Neuronal stem cell (in vitro differentiated cells): Measurements from ENCODE around the gene CROCC2.

Experiments used
- DNase-seq: peaks from one replicate; pipeline ENCODE4 v3.0.0-alpha.2; 2013; ENCODE audit warnings: low spot score
- H2AFZ ChIP-seq: one replicate; pipeline ENCODE4 v1.6.1; 2013; ENCODE audit warnings: mild to moderate bottlenecking, low read length, inconsistent platforms
- H2AK5ac ChIP-seq: 2 replicates; pipeline ENCODE4 v1.6.1; 2013; ENCODE audit warnings: low read depth, mild to moderate bottlenecking, inconsistent platforms, low read length, moderate library complexity, mixed read lengths
- H2BK120ac ChIP-seq: 2 replicates; pipeline ENCODE4 v1.6.1; 2013; ENCODE audit warnings: low read depth, mild to moderate bottlenecking, inconsistent platforms, low read length, moderate library complexity, mixed read lengths
- H2BK12ac ChIP-seq: one replicate; pipeline ENCODE4 v1.6.1; 2013; ENCODE audit warnings: low read length, inconsistent platforms
- H2BK15ac ChIP-seq: 2 replicates; pipeline ENCODE4 v1.6.1; 2013; ENCODE audit warnings: mild to moderate bottlenecking, low read length, inconsistent platforms, mixed read lengths
- H2BK5ac ChIP-seq: one replicate; pipeline ENCODE4 v1.6.1; 2013; ENCODE audit warnings: inconsistent platforms, mild to moderate bottlenecking, low read length, moderate library complexity
- H3K14ac ChIP-seq: one replicate; pipeline ENCODE4 v1.6.1; 2013; ENCODE audit warnings: low read length, inconsistent platforms
- H3K18ac ChIP-seq: 2 replicates; pipeline ENCODE4 v1.6.1; 2013; ENCODE audit warnings: low read length, inconsistent platforms
- H3K23ac ChIP-seq: 2 replicates; pipeline ENCODE4 v1.6.1; 2013; ENCODE audit warnings: low read depth, mild to moderate bottlenecking, mixed read lengths, low read length, inconsistent platforms; ENCODE audit not compliant: poor library complexity
- H3K27ac ChIP-seq: replicated peaks from 3 replicates; pipeline ENCODE4 v1.5.1; 2013; ENCODE audit warnings: low read length, inconsistent platforms
- H3K27me3 ChIP-seq, 3 experiments: 2 replicates each; pipeline ENCODE4 v1.6.1; 2013; ENCODE audit warnings: low read length in 3 of 3, mild to moderate bottlenecking in 2 of 3, inconsistent platforms in 1 of 3, low read depth in 1 of 3, mixed read lengths in 1 of 3, moderate library complexity in 1 of 3; ENCODE audit not compliant: control insufficient read depth in 3 of 3, insufficient read depth in 3 of 3
- H3K36me3 ChIP-seq, 2 donors: replicated peaks in 1 of 2; 2 replicates each; pipeline ENCODE4 v1.6.1; 2013; ENCODE audit warnings: low read length in 2 of 2; ENCODE audit not compliant: control insufficient read depth in 2 of 2, insufficient read depth in 2 of 2
- H3K4ac ChIP-seq: 2 replicates; pipeline ENCODE4 v1.6.1; 2013; ENCODE audit warnings: inconsistent platforms, mild to moderate bottlenecking, low read length, moderate library complexity
- H3K4me1 ChIP-seq, 2 donors: 1 replicate in 1 of 2; 2 replicates in 1 of 2; pipeline ENCODE4 v1.6.1; 2013; ENCODE audit warnings: low read length in 2 of 2, low read depth in 1 of 2; ENCODE audit not compliant: control insufficient read depth in 2 of 2, insufficient read depth in 1 of 2
- H3K4me2 ChIP-seq: one replicate; pipeline ENCODE4 v1.6.1; 2013; ENCODE audit warnings: mild to moderate bottlenecking, low read length, inconsistent platforms; ENCODE audit not compliant: insufficient read depth, poor library complexity, severe bottlenecking
- H3K4me3 ChIP-seq, 2 donors: 2 replicates each; pipeline ENCODE4 v1.5.1; 2013; ENCODE audit warnings: low read length in 2 of 2, mild to moderate bottlenecking in 2 of 2, inconsistent platforms in 1 of 2, moderate library complexity in 1 of 2
- H3K79me1 ChIP-seq: one replicate; pipeline ENCODE4 v1.6.1; 2013; ENCODE audit warnings: low read depth, mild to moderate bottlenecking, inconsistent platforms, low read length, moderate library complexity
- H3K9ac ChIP-seq: one replicate; pipeline ENCODE4 v1.6.1; 2013; ENCODE audit warnings: mild to moderate bottlenecking, low read depth, low read length, inconsistent platforms; ENCODE audit not compliant: poor library complexity
- H3K9me3 ChIP-seq, 2 donors: replicated peaks in 1 of 2; 2 replicates each; pipeline versions ENCODE3 to v1.6.1; 2013; ENCODE audit warnings: low read length in 2 of 2, mild to moderate bottlenecking in 2 of 2, inconsistent platforms in 1 of 2, low read depth in 1 of 2, mixed read lengths in 1 of 2, moderate library complexity in 1 of 2; ENCODE audit not compliant: control insufficient read depth in 2 of 2, insufficient read depth in 1 of 2
- H4K8ac ChIP-seq: one replicate; pipeline ENCODE4 v1.6.1; 2013; ENCODE audit warnings: low read depth, mild to moderate bottlenecking, inconsistent platforms, low read length, moderate library complexity
- H4K91ac ChIP-seq: one replicate; pipeline ENCODE4 v1.6.1; 2013; ENCODE audit warnings: low read length, low read depth, mild to moderate bottlenecking, inconsistent platforms; ENCODE audit not compliant: poor library complexity
- WGBS, 2 donors: extraction: QIAGEN DNeasy Blood & Tissue Kit; methylation state at CpG; one replicate each; pipeline ENCODE4 v1.1.7; 2013; ENCODE audit warnings: missing lambda C conversion rate in 2 of 2, mixed read lengths in 1 of 2; ENCODE audit not compliant: insufficient read length in 2 of 2, insufficient replicate concordance in 1 of 2; ENCODE audit errors: extremely low coverage in 2 of 2; 5-methylcytosine and 5-hydroxymethylcytosine counted together

Gene CROCC2

GRCh38 chr2:241002275-241003046, 96.3 kb downstream of the CROCC2 start:
- no peak for DNase-seq
- Histone ChIP-seq H3K9me3 (peaks cover 12 to 16% of the 10 kb centered on the region in 2 donors), H2BK12ac (no peak overlapping the region), H3K4me1 (peaks cover 2 to 3% of the 10 kb centered on the region in 2 donors), H3K23ac (peak overlapping the region; percentile 59), H3K4ac (no peak overlapping the region), H4K8ac (no peak overlapping the region), H2BK15ac (no peak overlapping the region), H2BK120ac (no peak overlapping the region), H3K4me3 (no peak overlapping the region), H2AFZ (no peak overlapping the region), H3K18ac (no peak overlapping the region), H3K9ac (peak overlapping the region; percentile 45), H3K27ac (no peak overlapping the region), H3K79me1 (no peaks in the 10 kb centered on the region), H2BK5ac (no peak overlapping the region), H3K14ac (no peak overlapping the region), H3K4me2 (no peak overlapping the region), H4K91ac (no peak overlapping the region), H3K27me3 (peaks cover 7 to 44% (median 29%) of the 10 kb centered on the region in 3 experiments), H3K36me3 (peaks cover 0 to 4% of the 10 kb centered on the region in 2 donors), H2AK5ac (peak overlapping the region; percentile 68)
- WGBS, 2 donors = no CpG with 5 or more reads among the region's 11 CpGs

GRCh38 chr2:241003047-241003360, 96.9 kb downstream of the CROCC2 start:
- Histone ChIP-seq H3K4me2 (no peak overlapping the region), H3K27ac (no peak overlapping the region), H3K9ac (no peak overlapping the region), H3K4me3 (no peak overlapping the region), H3K23ac (no peak overlapping the region), H2AFZ (no peak overlapping the region), H3K4me1 (peaks cover 0 to 4% of the 10 kb centered on the region in 2 donors), H2AK5ac (no peak overlapping the region), H3K4ac (no peak overlapping the region), H3K18ac (no peak overlapping the region), H2BK12ac (no peak overlapping the region), H3K79me1 (no peaks in the 10 kb centered on the region), H4K8ac (no peak overlapping the region), H4K91ac (no peak overlapping the region), H2BK5ac (peak overlapping the region; percentile 77), H2BK120ac (no peak overlapping the region), H3K36me3 (peaks cover 0 to 4% of the 10 kb centered on the region in 2 donors), H3K27me3 (peaks cover 7 to 39% (median 28%) of the 10 kb centered on the region in 3 experiments), H3K9me3 (peaks cover 12 to 16% of the 10 kb centered on the region in 2 donors), H2BK15ac (no peak overlapping the region), H3K14ac (no peak overlapping the region)
- DNase-seq = no peak
- WGBS, 2 donors = no CpG with 5 or more reads among the region's 7 CpGs

DNA sequence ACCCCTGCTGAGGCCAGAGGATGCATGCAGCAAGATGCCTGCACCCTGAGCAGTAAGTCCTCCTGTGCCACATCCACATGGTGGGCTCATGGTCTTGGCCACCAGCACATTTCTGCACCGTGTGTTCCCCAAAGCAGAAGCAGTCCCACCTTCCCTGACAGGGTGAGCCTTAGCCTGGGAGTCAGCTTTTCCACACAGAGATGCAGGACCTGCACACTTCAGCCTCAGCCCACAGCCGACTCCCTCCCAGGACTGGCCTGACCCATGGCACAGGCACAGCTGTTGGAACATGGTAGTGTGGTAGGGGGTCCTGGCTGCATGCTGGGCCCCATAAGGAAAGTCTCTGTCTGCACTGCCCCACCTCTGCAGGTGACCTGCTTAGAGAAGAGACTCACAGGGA, 97.2 kb downstream of the CROCC2 start:
- H4K91ac ChIP-seq = no peak overlapping the region
- H4K8ac ChIP-seq = no peak overlapping the region
- H3K23ac ChIP-seq = no peak overlapping the region
- no peak overlapping the region for H2BK12ac ChIP-seq
- peak overlapping the region; percentile 77 for H2BK5ac ChIP-seq
- H3K14ac ChIP-seq = peak overlapping the region; percentile 75
- H2BK120ac ChIP-seq = no peak overlapping the region
- peaks cover 0 to 4% of the 10 kb centered on the region in 2 donors for H3K36me3 ChIP-seq
- no peak for DNase-seq
- no peak overlapping the region for H2AFZ ChIP-seq
- WGBS, 2 donors = no CpG with 5 or more reads among the region's 2 CpGs
- H3K4ac ChIP-seq = no peak overlapping the region
- no peak overlapping the region for H3K4me2 ChIP-seq
- H3K9me3 ChIP-seq = peaks cover 13 to 16% of the 10 kb centered on the region in 2 donors
- no peak overlapping the region for H3K18ac ChIP-seq
- no peak overlapping the region for H2AK5ac ChIP-seq
- H3K27me3 ChIP-seq = peaks cover 7 to 37% (median 28%) of the 10 kb centered on the region in 3 experiments
- H3K4me1 ChIP-seq = peaks cover 0 to 7% of the 10 kb centered on the region in 2 donors
- H3K79me1 ChIP-seq = no peaks in the 10 kb centered on the region
- no peak overlapping the region for H2BK15ac ChIP-seq
- no peak overlapping the region for H3K9ac ChIP-seq
- H3K4me3 ChIP-seq = peak overlapping the region in 1 of 2 donors; percentile 13
- H3K27ac ChIP-seq = no peak overlapping the region

GRCh38 chr2:241003830-241004564, 97.9 kb downstream of the CROCC2 start:
- WGBS, 2 donors = no CpG with 5 or more reads among the region's 1 CpG

More at GRCh38 chr2:241003830-241004564, 97.9 kb downstream of the CROCC2 start:
- Histone ChIP-seq H3K4me3 (peak overlapping the region in 1 of 2 donors; percentile 13), H3K4me1 (peaks cover 0 to 9% of the 10 kb centered on the region in 2 donors), H2BK12ac (no peak overlapping the region), H2BK5ac (no peak overlapping the region), H3K79me1 (no peaks in the 10 kb centered on the region), H3K23ac (no peak overlapping the region), H2AK5ac (no peak overlapping the region), H2BK15ac (no peak overlapping the region), H2AFZ (no peak overlapping the region), H3K18ac (no peak overlapping the region), H4K91ac (no peak overlapping the region), H3K14ac (no peak overlapping the region), H3K36me3 (peaks cover 0 to 4% of the 10 kb centered on the region in 2 donors), H3K9me3 (peaks cover 13 to 16% of the 10 kb centered on the region in 2 donors), H3K4me2 (no peak overlapping the region), H3K4ac (no peak overlapping the region), H2BK120ac (no peak overlapping the region), H3K27ac (no peak overlapping the region), H4K8ac (no peak overlapping the region), H3K9ac (no peak overlapping the region), H3K27me3 (peaks cover 4 to 40% (median 23%) of the 10 kb centered on the region in 3 experiments)
- DNase-seq = no peak
